NCI-H2171 (cell line): ENCODE results near the gene CNGB1.

ENCODE experiments used
- DNase-seq: peaks from one replicate; lab custom pipeline; 2025; lab: John Stamatoyannopoulos, UW

Gene CNGB1

GRCh38 chr16:57972306-57972705 is 1.4 kb upstream of the CNGB1 start:
- no peak for DNase-seq

GRCh38 chr16:57971848-57972247 is 920 bp upstream of the CNGB1 start:
- DNase-seq = no peak

- DNase-seq = no peak
Measured at GRCh38 chr16:57970319-57970718, 609 bp downstream of the CNGB1 start.

- no peak for DNase-seq
Measured at GRCh38 chr16:57969451-57970123, 1.3 kb downstream of the CNGB1 start.

GRCh38 chr16:57967916-57968315 is 3.0 kb downstream of the CNGB1 start:
- DNase-seq = no peak

GRCh38 chr16:57966986-57967385 is 3.9 kb downstream of the CNGB1 start:
- no peak for DNase-seq

GRCh38 chr16:57966204-57966771 is 4.6 kb downstream of the CNGB1 start:
- DNase-seq = no peak

- DNase-seq = no peak
Measured at GRCh38 chr16:57964157-57964700, 6.7 kb downstream of the CNGB1 start.

GRCh38 chr16:57962756-57963155 is 8.2 kb downstream of the CNGB1 start:
- no peak for DNase-seq

- no peak for DNase-seq
Measured at GRCh38 chr16:57962046-57962445, 8.9 kb downstream of the CNGB1 start.

- no peak for DNase-seq
Measured at GRCh38 chr16:57961538-57961937, 9.4 kb downstream of the CNGB1 start.

- no peak for DNase-seq
Measured at GRCh38 chr16:57960826-57961472, 10.0 kb downstream of the CNGB1 start.

GRCh38 chr16:57960310-57960709 is 10.6 kb downstream of the CNGB1 start:
- DNase-seq = no peak

- DNase-seq = no peak
Measured at GRCh38 chr16:57959804-57960203, 11.1 kb downstream of the CNGB1 start.

GRCh38 chr16:57959121-57959520 is 11.8 kb downstream of the CNGB1 start:
- no peak for DNase-seq

- DNase-seq = no peak
Measured at GRCh38 chr16:57958544-57958943, 12.4 kb downstream of the CNGB1 start.

GRCh38 chr16:57957673-57958392 is 13.1 kb downstream of the CNGB1 start:
- no peak for DNase-seq

- DNase-seq = no peak
Measured at GRCh38 chr16:57956924-57957672, 13.8 kb downstream of the CNGB1 start.

- DNase-seq = no peak
Measured at GRCh38 chr16:57956270-57956808, 14.6 kb downstream of the CNGB1 start.

- no peak for DNase-seq
Measured at GRCh38 chr16:57955572-57956188, 15.2 kb downstream of the CNGB1 start.

- no peak for DNase-seq
Measured at GRCh38 chr16:57953857-57954256, 17.1 kb downstream of the CNGB1 start.
